ENCODE results near the gene RSPRY1. TPM values are rescaled to one million over a fixed set of nuclear protein-coding genes. Genes with fewer than 3 reads are reported as not detected.

The RSPRY1 gene
- total and polyA plus RNA-seq, 2 of the 4 experiments (the other 2 are of a cell fraction): 25.2 to 62.2 TPM

- H3K4me3 ChIP-seq (ENCODE audit: insufficient read depth, low read depth, low read length): no peak overlapping the region
- no peak overlapping the region for H2BK20ac ChIP-seq (ENCODE audit: low read depth, low read length)
- no peak overlapping the region for H3K9ac ChIP-seq (ENCODE audit: low read depth, low read length)
- no peak overlapping the region for H4K91ac ChIP-seq (ENCODE audit: insufficient read depth, low read depth, low read length)
- no peak overlapping the region for H2BK120ac ChIP-seq (ENCODE audit: low read depth, low read length)
- H3K14ac ChIP-seq (replicated peaks; ENCODE audit: low read depth, low read length): no peak overlapping the region
- no peak overlapping the region for H3K27ac ChIP-seq (ENCODE audit: insufficient read depth, low read length)
- H2AK5ac ChIP-seq (ENCODE audit: low read depth, low read length): no peak overlapping the region
- in situ Hi-C loops (cut with MboI; ENCODE audit: low sequenced_read_pairs) (no loop called here), dilution Hi-C loops (cut with HindIII; ENCODE audit: low sequenced_read_pairs, unreplicated experiment) (no loop called here), intact Hi-C loops (cut with micrococcal nuclease) (no loop called here)
- no peaks in the 10 kb centered on the region for H4K20me1 ChIP-seq (ENCODE audit: insufficient read depth, low read length)
- H3K23ac ChIP-seq (ENCODE audit: low read depth, low read length): no peak overlapping the region
- ATAC-seq (ENCODE audit: low read depth): no peak
- no peak overlapping the region for H4K5ac ChIP-seq (ENCODE audit: low read depth, low read length)
- DNase-seq: no peak
- no peaks in the 10 kb centered on the region for H3K27me3 ChIP-seq (ENCODE audit: control insufficient read depth, insufficient read depth, low read length)
- peaks cover 37% of the 10 kb centered on the region for H3K36me3 ChIP-seq (ENCODE audit: control insufficient read depth, insufficient read depth, low read length)
- no peak overlapping the region for H2AFZ ChIP-seq (replicated peaks; ENCODE audit: low read length, poor library complexity)
- no peak overlapping the region for H2BK15ac ChIP-seq (ENCODE audit: low read depth, low read length)
- no peak overlapping the region for H4K8ac ChIP-seq (ENCODE audit: low read depth in 2 of 2, low read length in 2 of 2)
- BruUV-seq (replicated peaks): no TSS peak
- TF ChIP-seq SMC3 (IDR thresholded peaks at IDR 0.05; ENCODE audit: low read depth, low read length): no peak
- no peak for TF ChIP-seq USF2 (IDR thresholded peaks at IDR 0.05; ENCODE audit: low read depth, low read length)
- TF ChIP-seq MXI1 (IDR thresholded peaks at IDR 0.05; ENCODE audit: borderline replicate concordance, low read depth, low read length): no peak
- no peaks in the 10 kb centered on the region for H3K9me3 ChIP-seq (ENCODE audit: control insufficient read depth, insufficient read depth, low read length)
- no peak overlapping the region for H2AK9ac ChIP-seq (replicated peaks; ENCODE audit: low read depth, low read length, poor library complexity)
- H3K79me1 ChIP-seq (ENCODE audit: low read depth in 1 of 2, low read length in 2 of 2): peaks cover 3 to 5% of the 10 kb centered on the region in 2 experiments; a peak in 1 of 4 replicates
- H3K4me1 ChIP-seq (ENCODE audit: control insufficient read depth, insufficient read depth, low read length): no peaks in the 10 kb centered on the region
- ChIA-PET POLR2A (ENCODE audit: unreplicated experiment) (no interaction called here), CTCF (no interaction called here)
- H3K9me1 ChIP-seq (ENCODE audit: insufficient read depth, low read length): no peaks in the 10 kb centered on the region
- H3K4me2 ChIP-seq (ENCODE audit: low read depth, low read length): no peak overlapping the region
- WGBS, 2 experiments (ENCODE audit: extremely low coverage in 2 of 2, insufficient read length in 1 of 2): no CpG with 5 or more reads among the region's 4 CpGs
- no peak overlapping the region for H3K4ac ChIP-seq (ENCODE audit: low read depth, low read length)
- H3K18ac ChIP-seq (ENCODE audit: low read depth, low read length): no peak overlapping the region
- H2BK5ac ChIP-seq (ENCODE audit: low read depth, low read length, poor library complexity, severe bottlenecking): no peak overlapping the region
- H3K56ac ChIP-seq (ENCODE audit: extremely low read depth, insufficient read depth, low read length): no peak overlapping the region
These were observed 26.7 kb upstream of the RSPRY1 start for GRCh38 chr16:57159447-57159846.
